HG02970 (cell line): ENCODE measurements around the gene CHST12.
"Not testable (repeated sequence)": the region's sequence is repeated elsewhere in the genome, so short reads cannot be mapped to it uniquely, and the experiment has no call there.

Source experiments
- ATAC-seq: cut with Tn5 transposase; IDR thresholded peaks from one replicate; pipeline ENCODE4 v1.9.1; 2021; ENCODE audit warnings: mild to moderate bottlenecking, moderate library complexity, moderate number of reproducible peaks; ENCODE audit not compliant: unreplicated experiment, low FRiP score

The CHST12 gene

GRCh38 chr7:2452643-2453270 lies 49.3 kb downstream of the CHST12 start:
- ATAC-seq = no peak

- not testable (repeated sequence) for ATAC-seq
Observed at GRCh38 chr7:2453849-2454248, 50.4 kb downstream of the CHST12 start.

DNA sequence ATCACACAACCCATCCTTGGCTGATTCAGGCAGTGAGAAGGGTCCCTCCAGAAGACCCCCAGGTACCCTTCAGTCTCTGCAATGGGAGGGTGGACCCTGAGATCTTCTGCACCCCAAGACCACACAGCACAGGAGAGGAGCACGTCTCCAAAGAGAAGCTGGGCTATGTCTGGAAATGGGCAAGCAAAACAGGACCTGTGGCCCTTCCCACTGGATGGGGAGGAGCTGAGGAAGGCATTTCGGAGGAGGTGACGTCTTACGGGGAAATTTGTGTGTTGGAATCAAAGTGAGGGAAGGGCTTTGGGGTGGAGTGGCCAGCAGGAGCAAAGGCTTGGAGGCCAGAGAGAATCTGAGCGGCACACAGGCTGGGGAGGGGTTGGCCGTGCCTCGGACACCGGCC lies 56.3 kb downstream of the CHST12 start:
- ATAC-seq = no peak

DNA sequence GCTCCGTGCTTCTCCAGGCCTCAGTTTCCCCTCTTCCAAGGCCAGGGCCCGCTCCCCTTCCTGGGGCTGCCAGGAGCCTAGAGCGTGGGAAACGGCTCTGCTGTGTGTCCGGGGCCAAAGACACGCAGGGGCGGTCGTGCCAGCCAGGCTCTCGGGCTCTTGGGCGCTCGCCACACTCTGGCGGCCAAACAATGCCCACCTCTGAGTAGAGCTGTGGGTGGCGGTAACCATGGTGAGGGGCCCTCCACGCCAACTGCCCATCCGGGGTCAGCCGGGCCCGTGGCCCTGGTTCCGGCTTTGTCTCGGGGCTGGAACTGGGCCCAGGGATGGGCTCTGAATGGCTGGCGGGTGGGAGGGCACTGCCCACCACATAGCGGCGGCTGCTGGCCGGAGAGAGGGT lies 56.8 kb downstream of the CHST12 start:
- ATAC-seq = no peak

DNA sequence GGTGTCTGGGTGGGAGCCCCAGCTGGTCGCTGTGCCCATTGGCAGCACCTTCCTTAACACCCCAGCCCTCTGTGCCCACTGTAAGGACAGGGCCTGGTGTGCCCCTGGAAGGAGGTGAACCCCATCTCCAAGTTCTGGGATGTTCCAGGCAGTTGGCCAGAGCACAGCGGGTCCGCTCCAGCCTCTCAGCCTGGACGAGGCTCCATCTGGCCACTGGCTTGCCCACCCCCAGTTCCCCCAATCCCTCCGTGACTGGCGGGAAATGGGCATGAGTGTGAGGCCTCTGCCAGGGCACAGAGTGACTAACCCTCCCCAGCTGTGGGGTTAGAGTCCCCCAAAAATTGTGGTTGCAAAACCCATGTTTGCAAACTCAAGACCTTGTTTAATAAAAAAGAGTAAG lies 57.2 kb downstream of the CHST12 start:
- no peak for ATAC-seq

- ATAC-seq = no peak
Observed at GRCh38 chr7:2461268-2462026, 58.0 kb downstream of the CHST12 start.

- no peak for ATAC-seq
Observed at GRCh38 chr7:2462731-2463130, 59.3 kb downstream of the CHST12 start.

- ATAC-seq = no peak
Observed at GRCh38 chr7:2465928-2466327, 62.5 kb downstream of the CHST12 start.

GRCh38 chr7:2466675-2467074 lies 63.3 kb downstream of the CHST12 start:
- no peak for ATAC-seq

- ATAC-seq = no peak
Observed at GRCh38 chr7:2468227-2468626, 64.8 kb downstream of the CHST12 start.

- not testable (repeated sequence) for ATAC-seq
Observed at GRCh38 chr7:2469460-2470203, 66.2 kb downstream of the CHST12 start.

GRCh38 chr7:2470204-2471021 lies 67.0 kb downstream of the CHST12 start:
- no peak for ATAC-seq

DNA sequence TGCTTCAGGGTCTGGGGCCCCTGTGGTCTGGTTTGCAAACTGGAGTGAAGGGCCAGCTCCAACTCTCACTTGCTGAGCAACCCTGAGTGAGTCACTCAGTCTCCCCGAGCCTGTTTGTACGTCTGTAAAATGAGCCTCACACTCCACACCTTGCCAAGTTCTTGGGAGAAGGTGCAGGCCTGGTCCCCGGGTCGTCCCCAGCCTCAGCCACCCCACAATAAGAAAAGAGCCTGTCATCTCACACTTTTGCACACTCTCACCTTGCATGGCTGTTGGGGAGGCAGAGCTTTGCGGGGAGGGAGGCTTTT lies 67.6 kb downstream of the CHST12 start:
- ATAC-seq = no peak

DNA sequence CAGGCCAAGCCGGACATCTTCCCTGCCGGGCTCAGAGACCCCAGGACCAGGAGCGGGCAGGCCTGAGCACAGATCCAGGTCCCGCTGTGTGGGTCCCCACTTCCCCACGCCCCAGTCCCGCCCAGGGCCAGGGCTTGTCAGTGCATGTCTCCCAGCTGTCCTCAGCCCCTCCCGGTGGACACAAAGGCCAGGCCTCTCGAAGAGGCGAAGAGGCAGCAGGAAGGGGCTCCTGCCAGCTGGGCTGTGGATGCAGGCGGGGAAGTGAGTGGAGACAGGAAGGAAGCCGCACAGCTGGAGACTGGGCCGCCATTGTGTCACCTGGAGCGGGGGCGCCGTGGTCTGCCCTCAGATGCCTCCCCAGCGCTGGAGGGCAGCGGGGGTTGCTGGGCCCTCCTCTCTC lies 68.0 kb downstream of the CHST12 start:
- no peak for ATAC-seq

DNA sequence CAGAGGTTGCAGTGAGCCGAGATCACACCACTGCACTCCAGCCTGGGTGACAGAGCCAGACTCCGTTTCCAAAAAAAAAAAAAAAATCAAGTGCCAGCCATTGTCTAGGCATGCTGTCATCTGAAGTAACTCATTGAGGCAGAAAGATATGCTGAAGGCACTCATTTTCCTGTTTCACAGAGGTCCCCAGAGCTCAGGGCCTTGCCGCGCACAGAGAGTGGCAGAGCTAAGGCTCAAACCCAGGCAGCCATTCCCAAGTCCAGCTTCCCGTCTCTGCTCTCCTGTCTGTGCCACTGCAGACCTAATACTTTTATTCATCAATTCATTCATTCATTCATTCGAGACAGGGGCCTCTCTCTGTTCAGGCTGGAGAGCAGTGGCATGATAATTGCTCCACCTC lies 69.3 kb downstream of the CHST12 start:
- ATAC-seq = no peak

DNA sequence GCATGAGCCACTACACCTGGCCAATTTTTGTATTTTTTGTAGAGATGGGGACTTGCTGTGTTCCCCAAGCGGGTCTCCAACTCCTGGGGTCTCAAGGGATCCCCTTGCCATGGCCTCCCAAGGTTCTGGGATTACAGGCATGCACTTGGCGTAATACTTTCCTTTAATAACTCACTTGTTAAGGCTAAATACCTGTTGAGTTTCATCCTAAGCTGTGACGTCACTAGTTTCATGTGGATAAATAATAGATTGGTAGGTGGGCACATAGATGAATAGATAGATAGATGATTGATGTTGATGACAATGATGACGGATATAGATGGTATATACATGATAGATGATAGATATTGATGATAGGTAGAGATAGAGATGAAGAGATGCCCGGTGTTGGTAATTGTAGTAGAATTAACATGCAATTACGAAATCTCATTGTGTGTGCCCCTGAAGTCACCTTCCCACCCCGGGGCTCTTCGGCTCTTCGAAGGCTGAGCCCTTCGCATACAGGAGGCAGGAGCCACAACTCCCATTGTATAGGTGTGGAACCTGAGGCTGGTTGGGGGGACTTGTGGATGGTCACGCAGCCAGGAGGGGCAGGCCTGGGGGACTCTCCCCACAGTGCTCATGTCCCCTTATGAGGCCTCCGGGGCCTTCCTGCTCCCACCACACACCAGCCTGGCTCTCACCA lies 70.2 kb downstream of the CHST12 start:
- ATAC-seq = no peak

- ATAC-seq = no peak
Observed at GRCh38 chr7:2474224-2474623, 70.8 kb downstream of the CHST12 start.

DNA sequence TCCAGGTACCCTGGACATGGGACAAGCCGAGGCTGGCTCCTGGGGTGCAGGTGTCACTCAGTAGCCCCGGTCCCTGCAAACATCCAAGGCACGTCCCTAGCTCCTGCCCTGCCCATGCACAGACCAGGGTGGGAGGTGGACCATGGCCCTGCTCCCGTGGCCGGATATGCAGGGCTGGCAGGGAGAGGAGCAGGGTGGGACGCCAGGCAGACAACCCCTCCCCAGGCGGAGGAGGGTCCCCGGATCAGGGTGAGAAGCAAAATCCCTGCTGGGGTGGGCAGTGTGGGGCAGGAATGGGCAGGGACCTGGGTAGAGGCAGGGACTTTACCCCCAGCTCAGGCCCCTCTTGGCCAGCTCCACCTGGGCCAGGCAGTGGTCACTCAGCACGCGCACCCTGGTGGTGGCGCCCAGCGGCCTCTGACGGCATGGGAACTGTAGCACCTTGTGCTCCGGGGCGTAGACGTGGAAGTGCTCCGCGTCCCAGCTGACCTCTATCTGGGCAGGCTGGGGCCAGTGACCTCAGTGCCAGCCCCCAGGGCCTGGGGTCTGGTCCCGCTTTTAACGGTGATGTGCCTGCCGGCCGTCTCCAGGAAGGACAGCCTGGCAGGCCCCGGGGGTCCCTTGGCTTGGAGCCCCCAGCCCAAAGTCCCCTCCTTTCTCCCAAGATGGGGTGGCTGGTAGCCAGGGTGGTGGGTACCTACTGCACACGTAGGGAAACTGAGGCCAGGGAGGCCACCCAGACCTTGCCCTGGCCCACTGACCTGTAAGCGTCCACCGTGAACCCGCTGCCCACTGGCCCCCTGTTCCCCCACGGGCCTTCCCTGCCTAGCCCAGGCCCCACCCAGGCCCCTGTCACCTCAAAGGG lies 71.6 kb downstream of the CHST12 start:
- no peak for ATAC-seq

DNA sequence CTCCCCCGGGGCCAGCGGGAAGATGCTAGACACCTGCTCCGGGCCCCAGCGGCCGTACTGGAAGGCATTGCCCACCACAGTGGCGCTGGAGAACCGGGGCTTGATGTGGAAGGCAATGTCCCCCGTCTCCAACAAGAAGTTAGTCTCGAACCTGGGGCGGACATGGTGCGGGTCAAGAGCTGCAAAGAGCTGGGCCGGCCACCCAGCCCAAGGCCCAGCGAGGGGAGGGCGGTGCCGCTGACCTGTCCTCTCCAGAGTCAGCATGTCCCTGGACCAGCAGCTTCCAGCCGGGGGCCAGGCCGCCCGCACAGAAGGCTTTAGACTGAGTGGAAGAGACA lies 72.2 kb downstream of the CHST12 start:
- ATAC-seq = no peak

DNA sequence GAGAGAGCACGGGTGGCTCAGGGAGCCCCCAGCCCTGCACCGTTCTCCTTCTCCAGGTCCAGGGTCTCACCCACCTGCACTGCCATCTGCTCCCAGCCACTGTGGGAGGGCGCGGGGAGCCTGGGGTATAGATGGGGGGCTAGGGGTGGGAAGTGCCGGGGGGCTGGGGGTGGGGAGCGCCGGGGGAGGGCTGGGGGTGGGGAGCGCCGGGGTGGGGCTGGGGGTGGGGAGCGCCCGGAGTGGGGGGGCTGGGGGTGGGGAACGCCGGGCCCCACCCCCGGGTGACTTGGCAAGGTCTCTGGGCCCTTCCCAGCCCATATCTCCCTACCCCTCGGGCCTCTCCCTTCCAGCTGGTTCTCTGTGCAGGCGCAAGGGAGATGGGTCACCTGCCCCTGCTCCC lies 72.9 kb downstream of the CHST12 start, which contains the start of gene GRIFIN:
TSS of gene GRIFIN (minus strand) at position 101 of the 400 bp plus-strand sequence. CDS start at position 86, 15 bp downstream.
- ATAC-seq = no peak
